ENCODE measurements around the gene CHTF18. TPM values are rescaled to one million over a fixed set of nuclear protein-coding genes. Genes with fewer than 3 reads are reported as not detected.

CHTF18 gene
- total RNA-seq, 1 donor from 2014 or later, result 19.9 TPM

DNA sequence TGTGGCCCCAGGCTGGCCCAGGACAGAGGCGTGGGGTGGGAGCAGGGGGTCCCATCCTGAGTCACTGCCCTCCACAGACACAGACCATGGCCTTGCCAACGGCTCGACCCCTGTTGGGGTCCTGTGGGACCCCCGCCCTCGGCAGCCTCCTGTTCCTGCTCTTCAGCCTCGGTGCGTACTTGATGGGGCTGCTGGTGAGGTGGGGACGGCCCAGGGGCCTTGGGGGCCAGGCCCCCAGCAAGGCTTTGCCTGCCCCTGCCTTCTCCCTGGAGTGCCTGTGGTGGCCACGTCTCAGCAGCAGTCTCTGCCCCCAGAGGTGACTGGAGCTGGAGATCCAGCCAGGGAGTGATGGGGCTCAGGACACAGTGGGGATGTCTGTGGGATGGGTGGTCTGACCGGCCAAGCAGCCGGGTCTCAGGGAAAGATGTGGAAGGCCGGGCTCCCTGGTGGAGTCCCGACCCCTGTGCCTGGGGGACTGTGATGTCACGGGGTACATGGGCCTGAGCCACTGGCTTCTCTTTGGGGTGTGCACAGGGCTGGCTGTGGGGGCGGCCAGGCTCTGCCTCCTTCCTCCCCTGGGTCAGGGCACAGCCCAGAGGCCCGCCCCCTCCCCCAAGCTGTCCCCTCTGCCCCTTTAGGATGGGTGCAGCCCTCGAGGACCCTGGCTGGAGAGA lies 25.7 kb upstream of the CHTF18 start:
- Histone ChIP-seq H3K9me3 (no peaks in the 10 kb centered on the region), H3K4me3 (no peak overlapping the region), H3K36me3 (no peaks in the 10 kb centered on the region), H3K4me1 (no peaks in the 10 kb centered on the region), H3K27me3 (no peaks in the 10 kb centered on the region), H3K27ac (no peak overlapping the region)
- intact Hi-C loops (cut with DNase I), result no loop called here
- TF ChIP-seq, protein P1, sequence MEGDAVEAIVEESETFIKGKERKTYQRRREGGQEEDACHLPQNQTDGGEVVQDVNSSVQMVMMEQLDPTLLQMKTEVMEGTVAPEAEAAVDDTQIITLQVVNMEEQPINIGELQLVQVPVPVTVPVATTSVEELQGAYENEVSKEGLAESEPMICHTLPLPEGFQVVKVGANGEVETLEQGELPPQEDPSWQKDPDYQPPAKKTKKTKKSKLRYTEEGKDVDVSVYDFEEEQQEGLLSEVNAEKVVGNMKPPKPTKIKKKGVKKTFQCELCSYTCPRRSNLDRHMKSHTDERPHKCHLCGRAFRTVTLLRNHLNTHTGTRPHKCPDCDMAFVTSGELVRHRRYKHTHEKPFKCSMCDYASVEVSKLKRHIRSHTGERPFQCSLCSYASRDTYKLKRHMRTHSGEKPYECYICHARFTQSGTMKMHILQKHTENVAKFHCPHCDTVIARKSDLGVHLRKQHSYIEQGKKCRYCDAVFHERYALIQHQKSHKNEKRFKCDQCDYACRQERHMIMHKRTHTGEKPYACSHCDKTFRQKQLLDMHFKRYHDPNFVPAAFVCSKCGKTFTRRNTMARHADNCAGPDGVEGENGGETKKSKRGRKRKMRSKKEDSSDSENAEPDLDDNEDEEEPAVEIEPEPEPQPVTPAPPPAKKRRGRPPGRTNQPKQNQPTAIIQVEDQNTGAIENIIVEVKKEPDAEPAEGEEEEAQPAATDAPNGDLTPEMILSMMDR (IDR thresholded peaks at IDR 0.05), result no peak
- no peak for DNase-seq (ENCODE audit: low spot score in 2 of 2)

DNA sequence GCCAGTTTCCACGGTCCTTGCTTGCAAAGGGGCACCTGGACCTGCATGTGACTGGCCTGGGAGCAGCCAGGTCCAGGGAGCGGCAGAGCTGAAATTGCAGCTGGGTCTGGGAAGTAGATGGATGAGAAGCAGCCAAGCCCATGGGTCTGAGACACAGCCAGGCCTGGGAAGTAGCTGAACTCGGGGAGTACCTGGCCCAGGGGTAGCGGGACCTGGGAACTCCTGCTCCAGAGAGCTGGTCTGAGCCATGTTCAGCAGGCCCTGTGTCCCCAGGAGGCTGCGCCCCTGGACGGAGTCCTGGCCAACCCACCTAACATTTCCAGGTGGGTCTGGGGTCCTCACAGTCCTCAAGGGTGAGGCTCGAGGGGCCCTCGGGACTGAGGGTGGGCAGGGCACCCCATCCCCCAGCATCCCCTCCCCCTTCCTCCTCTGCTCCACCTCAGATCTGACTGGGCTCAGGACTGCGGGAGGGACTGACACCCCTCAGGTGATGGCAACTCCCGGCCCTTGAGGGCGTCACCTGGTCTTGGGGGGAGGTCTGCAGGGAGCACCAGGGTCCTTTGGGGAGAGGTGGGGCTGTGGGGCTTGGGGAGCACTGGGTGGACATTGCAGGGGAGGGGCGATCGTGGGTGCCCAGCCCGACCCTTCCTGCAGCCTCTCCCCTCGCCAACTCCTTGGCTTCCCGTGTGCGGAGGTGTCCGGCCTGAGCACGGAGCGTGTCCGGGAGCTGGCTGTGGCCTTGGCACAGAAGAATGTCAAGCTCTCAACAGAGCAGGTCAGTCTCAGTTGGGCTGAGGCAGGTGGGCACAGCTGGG lies 24.8 kb upstream of the CHTF18 start:
- no peaks in the 10 kb centered on the region for H3K36me3 ChIP-seq
- TF ChIP-seq, protein P1 (IDR thresholded peaks at IDR 0.05), result no peak
- H3K4me3 ChIP-seq, result no peak overlapping the region
- no peak overlapping the region for H3K27ac ChIP-seq
- intact Hi-C loops (cut with DNase I), result no loop called here
- H3K27me3 ChIP-seq, result no peaks in the 10 kb centered on the region
- no peaks in the 10 kb centered on the region for H3K9me3 ChIP-seq
- H3K4me1 ChIP-seq, result no peaks in the 10 kb centered on the region
- DNase-seq (ENCODE audit: low spot score in 2 of 2), result no peak

GRCh38 chr16:764184-764750 lies 24.2 kb upstream of the CHTF18 start:
- no peak overlapping the region for H3K4me3 ChIP-seq
- H3K4me1 ChIP-seq, result no peaks in the 10 kb centered on the region
- H3K36me3 ChIP-seq, result no peaks in the 10 kb centered on the region
- H3K27me3 ChIP-seq, result no peaks in the 10 kb centered on the region
- no peak for DNase-seq (ENCODE audit: low spot score in 2 of 2)
- no peak overlapping the region for H3K27ac ChIP-seq
- TF ChIP-seq, protein P1 (IDR thresholded peaks at IDR 0.05), result no peak
- no peaks in the 10 kb centered on the region for H3K9me3 ChIP-seq
- intact Hi-C loops (cut with DNase I), result no loop called here

- intact Hi-C loops (cut with DNase I), result no loop called here
- TF ChIP-seq, protein P1 (IDR thresholded peaks at IDR 0.05), result no peak
- Histone ChIP-seq H3K27ac (no peak overlapping the region), H3K4me3 (no peak overlapping the region), H3K36me3 (no peaks in the 10 kb centered on the region), H3K27me3 (no peaks in the 10 kb centered on the region), H3K9me3 (no peaks in the 10 kb centered on the region), H3K4me1 (no peaks in the 10 kb centered on the region)
- DNase-seq (ENCODE audit: low spot score in 2 of 2), result no peak
Measured at GRCh38 chr16:764848-765487, 23.5 kb upstream of the CHTF18 start.

DNA sequence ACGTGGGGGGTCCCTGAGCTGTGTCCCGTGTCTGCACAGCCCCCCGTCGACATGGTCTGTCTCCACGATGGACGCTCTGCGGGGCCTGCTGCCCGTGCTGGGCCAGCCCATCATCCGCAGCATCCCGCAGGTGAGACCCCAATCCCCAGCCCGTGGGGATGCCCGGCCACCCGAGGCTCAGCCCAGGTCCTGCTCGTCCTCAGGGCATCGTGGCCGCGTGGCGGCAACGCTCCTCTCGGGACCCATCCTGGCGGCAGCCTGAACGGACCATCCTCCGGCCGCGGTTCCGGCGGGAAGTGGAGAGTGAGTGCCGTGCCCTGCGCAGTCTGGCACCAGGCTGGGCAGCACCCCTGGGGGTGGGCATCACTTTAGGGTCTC lies 22.9 kb upstream of the CHTF18 start:
- H3K4me3 ChIP-seq, result no peak overlapping the region
- no peaks in the 10 kb centered on the region for H3K36me3 ChIP-seq
- no peak for DNase-seq (ENCODE audit: low spot score in 2 of 2)
- intact Hi-C loops (cut with DNase I), result no loop called here
- no peaks in the 10 kb centered on the region for H3K27me3 ChIP-seq
- H3K4me1 ChIP-seq, result no peaks in the 10 kb centered on the region
- no peak overlapping the region for H3K27ac ChIP-seq
- no peaks in the 10 kb centered on the region for H3K9me3 ChIP-seq
- TF ChIP-seq, protein P1 (IDR thresholded peaks at IDR 0.05), result no peak
